Activated effector memory CD4-positive, alpha-beta T cell treated with Interleukin-2 at 50 U/mL for 16 hours (primary cell): ENCODE results near the gene TANGO6.

ENCODE experiments used
- DNase-seq: peaks from one replicate; pipeline ENCODE4 v3.0.0-alpha.2; 2020

The TANGO6 gene

DNA sequence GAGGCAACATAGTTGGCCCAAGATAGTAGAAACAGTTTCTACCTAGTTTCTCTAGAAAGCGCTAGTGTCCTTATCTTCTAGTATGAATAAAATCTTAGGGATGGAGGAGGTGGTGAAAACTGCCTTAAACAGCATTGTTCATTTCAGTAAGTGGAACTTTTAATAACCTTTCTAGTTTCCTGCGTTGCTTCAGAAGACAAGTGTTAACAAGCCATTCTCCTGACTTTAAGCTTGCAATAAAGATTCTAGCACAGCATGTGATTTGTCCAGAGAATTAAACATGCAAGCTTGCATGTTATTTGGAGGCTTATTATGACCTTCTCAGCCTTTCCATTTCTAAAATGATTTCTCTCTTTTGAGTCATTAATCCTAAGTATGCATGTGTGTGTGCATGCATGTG is 72.3 kb downstream of the TANGO6 start:
- no peak for DNase-seq

DNA sequence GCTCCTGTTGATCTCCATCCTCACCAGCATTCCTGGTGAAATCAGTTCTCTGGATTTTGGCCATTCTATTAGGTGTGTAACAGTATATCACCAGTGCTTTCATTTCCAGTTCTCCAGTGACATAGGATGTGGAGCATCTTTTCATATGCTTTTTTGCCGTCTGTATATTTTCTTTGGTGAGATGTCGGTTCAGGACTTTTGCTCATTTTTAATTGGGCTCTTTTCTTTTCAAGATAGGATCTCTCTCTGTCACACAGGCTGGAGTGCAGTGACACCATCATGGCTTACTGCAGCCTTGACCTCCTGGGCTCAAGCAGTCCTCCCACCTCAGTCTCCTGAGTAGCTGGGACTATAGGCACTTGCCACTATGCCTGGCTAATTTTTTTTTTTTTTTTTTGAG is 74.2 kb downstream of the TANGO6 start:
- no peak for DNase-seq

DNA sequence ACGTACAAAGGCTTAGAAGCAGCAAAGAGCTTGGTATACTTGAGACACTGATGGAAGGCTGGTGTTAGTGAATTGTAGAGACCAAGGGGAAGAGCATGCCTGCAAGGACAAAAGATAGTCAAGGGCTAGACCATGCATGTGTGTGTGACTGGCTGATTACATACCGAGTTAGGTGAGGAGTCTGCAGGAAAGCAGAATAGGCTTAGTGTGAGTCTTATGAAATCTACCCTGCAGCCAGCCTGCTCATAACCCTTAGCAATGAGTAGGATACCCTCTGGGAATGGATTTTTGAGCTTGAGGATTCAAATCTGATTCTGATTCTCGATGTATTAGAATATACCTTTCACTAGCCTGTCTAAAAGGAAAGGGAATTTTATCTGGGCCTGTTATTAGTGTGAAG is 77.0 kb downstream of the TANGO6 start:
- no peak for DNase-seq

DNA sequence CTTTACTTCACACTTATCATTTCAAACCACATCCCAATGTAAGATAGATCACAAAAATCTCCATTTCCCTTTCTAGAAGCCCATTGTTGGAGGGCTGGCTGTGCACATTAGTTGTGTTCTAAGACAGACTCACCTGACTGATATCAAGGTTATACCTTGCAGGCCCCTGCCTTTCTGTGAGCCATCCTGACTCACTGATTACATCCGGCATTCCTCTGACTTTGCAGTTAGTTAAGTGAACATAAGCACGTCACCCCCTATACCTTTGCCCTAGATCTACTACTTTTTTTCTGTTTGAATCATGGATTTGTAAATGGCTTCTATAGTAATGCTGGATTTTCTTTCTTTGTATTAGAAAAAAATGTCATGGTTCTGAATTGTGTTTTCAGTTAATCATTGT is 78.3 kb downstream of the TANGO6 start:
- DNase-seq: no peak

DNA sequence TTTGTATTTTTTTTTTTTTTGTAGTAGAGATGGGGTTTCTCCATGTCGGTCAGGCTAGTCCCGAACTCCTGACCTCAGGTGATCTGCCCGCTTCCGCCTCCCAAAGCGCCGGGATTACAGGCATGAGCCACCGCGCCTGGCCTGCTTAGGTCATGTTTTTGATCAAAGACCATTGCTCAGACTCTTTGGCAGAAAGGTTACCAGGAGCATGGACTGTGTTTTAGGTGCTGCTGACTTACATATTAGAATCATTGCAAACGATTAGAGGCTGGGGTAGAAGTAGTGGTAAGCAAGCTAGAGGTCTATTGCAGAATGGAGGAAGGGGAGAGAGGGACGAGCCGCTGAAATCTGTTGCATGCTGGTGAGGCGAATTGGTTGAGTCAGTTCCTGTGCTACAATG is 79.8 kb downstream of the TANGO6 start:
- no peak for DNase-seq

DNA sequence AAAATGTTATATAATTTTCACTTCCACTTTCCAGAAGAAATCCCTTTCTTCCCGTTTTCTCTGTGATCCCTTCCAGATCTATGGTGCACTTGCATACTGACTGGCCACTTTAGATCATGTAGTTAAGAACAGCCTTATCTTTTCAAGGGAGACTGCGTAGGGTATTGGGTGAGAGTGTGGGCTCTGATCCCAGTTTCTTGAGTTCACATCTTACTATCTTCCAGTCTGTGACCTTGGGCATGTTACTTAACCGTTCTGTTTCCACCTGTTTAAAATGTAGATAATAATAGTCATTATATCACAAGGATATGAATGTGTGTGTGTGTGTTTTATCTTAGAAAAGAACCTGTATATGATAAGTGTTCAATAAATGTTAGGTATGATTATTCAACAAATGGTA is 83.7 kb downstream of the TANGO6 start:
- no peak for DNase-seq

DNA sequence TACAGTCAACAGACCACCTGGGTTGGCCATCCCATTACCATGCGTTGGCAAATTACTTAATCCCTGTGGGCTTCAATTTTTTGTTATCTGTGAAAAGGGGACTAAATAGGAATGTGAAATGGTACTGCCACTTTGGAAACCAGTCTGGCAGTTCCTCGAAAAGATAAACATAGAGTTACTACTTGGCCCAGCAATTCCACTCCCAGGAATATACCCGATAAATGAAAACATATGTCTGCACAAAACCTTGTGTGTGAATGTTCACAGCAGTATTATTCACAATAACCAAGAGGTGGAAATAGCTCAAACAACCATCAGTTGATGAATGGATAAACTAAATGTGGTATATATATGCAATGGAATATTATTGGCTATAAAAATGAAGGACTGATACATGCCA is 87.9 kb downstream of the TANGO6 start:
- no peak for DNase-seq

DNA sequence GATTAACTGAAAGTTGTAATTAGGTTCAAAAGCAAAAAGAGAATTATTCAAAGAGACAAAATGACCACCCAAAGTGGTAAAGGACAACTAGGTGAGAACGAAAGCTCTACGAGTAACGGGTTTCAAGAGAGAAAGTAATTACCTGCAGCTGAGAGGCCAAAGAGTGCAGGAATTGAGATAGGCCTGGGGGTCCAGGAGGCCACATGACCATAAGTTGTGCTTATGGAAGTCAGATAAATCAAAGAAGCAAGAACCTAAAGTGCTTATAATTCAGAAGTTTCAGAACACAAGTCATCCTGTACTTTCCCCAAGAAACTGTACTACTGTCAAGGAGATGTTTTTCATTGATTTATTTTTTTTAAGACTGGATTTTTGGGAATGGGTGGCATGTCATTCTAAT is 91.1 kb downstream of the TANGO6 start:
- DNase-seq: no peak

DNA sequence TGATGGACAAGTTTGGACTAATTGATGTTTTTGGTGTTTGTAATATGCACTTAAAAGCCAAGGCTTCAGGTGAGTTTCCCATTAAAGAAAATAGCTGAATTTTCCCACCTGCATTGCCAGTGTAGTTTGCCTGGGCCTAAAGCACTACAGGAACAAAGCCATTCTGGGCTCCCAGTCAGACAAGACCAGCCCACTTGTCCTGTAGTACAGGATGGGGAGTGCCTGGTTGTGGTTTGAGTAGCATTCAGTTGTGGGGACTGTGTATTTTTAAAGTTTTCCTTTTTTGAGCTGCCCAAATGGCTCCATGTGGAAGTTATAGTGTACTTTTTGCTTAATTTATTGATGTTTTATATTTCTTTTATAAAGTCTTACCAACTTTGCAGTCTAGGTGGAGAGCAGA is 91.7 kb downstream of the TANGO6 start:
- DNase-seq: no peak

DNA sequence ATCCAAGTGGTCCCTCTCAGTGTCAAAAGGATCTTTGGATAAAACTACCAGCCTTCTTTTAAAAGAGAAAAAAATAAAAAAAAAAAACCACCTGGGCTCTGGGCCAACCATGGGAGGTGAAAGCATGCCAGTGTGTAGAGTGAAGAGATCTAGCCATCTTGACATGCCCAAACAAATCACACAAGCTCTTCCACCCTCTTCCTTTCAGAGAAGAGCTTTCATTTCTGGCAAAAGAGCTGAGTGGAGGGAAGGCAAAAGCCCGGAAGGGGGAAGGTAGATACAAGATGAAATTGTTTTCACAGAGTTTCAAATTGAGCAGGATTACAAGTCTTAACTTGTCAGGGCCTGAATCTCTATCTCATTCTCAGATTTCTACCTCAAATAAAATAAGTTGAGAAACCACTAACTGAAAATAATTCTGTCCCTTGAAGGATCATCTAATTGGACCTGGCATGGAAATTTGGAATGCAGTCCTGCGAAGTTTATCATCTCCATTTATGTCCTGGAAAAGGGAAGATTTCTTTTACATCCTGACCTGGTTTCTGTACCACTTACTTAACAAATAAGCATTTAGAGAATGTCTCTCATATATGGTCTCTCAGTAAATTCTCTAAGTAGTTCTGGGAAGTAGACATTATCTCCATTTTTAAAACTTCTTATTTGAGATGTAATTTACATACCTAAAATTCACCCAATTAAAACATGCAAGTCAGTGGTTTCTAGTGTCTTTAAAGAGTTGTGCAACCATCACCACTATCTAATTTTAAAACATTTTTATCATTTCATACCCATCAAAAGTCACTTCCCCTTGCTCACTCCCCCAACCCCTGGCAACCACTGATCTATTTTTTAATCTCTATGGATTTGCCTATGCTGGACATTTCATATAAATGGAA is 93.7 kb downstream of the TANGO6 start:
- no peak for DNase-seq

DNA sequence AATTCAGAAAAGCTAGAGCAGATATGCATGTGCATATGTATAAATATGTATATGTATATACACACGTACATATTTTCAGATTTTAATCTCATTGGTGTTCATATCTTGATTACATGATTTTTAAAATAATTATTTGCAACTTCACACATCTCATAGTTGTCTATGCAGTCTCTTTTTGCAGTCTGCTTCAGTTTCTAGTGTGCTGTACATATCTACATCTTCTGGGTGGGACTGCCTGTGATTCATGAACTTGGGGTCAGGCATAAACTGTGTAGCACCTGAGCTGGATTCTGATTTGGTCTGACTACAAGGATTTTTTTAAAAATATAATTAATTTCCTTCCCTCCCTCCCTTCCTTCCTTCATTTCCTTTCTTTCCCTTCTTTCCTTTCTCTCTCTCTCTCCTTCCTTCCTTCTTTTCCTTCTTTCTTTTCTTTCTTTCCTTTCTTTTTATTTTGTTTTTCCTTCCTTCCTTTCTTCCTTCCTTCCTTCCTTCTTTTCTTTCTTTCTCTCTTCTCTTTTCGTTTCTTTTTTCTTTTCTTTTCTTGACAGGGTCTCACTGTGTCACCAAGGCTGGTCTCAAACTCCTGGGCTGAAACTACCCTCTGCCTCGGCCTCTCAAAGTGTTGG is 96.5 kb downstream of the TANGO6 start:
- no peak for DNase-seq

DNA sequence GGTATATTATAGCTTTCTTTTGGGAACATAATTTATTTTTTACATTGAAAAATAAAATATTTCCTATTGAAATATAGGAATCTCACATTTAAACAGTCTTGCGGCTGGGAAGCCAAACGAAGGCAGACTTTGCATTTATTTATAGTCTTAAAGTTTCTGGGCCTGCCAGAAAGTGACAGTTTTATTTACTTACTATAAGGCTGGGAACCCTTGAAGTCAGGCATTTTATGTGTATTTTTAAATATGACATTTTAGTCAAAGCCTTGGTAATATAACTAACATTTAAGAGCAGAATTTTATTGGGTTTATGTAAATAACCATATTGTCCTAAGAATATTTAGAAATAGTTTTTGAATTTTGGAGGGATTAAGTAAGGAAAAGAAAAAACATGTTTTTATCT is 97.5 kb downstream of the TANGO6 start:
- no peak for DNase-seq

DNA sequence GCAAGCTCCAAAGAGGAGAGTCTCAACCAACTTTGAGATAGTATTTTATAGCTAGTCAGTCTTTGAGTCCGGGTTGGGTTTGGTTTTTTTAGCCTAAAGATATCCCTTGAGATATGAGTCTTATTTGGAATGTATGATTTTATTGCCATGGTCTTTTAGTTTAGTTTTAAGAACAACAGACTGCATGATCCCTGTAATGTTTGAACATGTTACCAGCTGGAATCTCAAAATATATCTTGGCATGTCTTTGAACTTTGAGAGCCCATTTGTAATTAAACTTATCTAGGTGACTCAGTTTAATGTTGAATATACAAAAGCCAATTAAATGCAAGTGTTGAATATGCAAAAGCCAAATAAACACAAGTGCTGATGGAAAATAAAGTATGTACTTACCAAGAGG is 100.6 kb downstream of the TANGO6 start:
- DNase-seq: no peak

DNA sequence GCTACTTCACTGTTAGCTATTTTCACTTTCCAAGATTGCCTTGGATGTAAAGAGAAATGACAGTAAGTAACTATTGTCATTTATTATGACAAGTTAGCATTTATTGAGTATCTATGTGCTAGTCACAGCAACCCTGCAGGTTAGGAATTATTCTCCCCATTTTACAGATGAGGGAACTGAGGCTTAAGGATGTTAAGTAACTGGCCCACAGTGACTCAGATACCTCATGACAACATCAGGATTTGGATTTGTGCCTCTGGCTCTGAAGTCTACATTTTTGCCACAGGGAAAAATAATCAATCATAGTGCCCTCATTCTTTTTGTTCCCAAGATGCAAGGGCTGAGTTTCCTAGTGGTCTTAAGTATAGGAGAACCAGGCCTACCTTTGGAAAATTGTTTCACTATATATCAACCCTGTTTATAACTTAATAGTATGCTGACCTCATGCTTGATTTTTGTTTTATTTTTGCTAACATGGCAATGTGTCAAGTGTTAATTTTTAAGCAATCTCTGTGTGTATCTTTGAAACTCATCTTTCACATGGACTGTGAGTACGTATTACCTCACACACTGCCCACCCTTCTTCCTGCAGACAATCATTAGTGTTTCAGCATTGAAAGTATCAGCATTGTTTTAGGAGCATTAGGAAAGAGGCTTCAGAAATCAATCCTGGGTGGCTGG is 105.0 kb downstream of the TANGO6 start:
- no peak for DNase-seq

DNA sequence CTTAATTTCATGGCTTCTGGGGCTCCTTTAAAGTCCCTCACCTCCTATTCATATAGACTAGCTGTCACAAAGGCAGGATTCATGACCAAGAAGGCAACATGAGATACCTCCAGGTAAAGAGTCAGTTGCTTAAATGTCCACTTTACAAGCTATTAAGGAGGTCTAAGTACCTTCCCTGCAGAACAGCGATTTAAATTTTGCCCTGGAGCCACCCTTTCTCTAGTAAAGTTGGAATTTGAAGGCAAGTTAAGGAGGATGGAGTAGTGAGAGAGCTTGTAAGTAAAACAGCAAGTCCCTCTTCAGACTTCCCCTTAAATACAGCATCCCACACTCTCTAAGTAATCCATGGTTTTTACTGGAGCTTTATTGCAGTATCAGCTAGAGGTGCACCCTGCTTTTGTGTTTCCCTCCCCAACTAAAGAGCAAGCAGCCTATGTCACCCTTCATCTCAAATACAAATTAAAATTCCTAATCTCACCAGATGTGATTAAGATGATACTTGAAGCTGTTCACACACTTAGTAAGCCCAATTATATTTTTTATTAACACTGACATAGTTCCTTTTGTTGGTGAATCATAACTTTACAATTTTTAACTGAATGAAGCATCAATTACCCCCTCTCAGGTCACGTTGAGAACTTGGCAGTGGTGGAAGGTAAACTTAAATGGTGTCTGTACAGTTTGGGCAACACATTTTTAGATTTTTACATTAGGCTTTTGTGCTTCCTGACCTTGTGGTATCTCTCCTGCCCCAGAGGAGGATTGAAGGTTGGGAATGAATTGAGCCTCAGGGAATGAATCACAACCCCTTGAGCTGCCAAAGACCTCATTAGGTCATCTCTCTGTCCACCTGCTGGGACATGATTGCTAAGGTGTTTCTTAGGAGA is 108.9 kb downstream of the TANGO6 start:
- DNase-seq: no peak

DNA sequence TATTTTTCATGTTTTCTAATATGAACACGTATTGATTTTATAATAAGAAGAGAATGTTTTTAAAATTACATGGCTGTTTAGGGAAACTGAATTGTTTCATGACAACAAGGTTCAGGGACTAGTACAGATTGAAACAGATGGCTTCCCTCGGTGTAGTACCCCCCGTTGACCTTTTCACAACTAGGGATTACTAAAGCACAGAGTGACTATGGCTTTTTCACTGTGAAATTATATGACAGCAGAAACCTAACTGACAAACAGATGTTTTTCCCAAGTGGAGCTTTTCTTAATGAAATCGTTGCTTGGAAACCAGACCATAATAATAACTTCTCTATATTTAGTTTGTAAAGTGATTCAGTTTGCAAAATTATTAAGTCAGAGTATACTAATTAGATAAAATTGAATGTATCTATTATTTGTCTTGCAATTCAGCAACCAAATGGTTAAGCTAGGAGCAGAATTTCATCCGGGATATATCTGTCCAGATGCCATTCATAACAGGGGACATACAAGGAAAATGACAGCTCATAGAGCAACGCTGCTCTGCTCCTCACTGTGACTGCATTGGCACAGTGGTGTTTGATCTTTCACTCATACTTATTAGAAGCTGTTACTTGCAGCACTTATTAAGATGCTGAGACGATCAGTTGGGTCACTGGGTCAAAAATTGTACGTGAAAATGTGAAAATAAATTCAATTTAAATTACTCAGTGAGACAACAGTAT is 111.7 kb downstream of the TANGO6 start:
- no peak for DNase-seq

DNA sequence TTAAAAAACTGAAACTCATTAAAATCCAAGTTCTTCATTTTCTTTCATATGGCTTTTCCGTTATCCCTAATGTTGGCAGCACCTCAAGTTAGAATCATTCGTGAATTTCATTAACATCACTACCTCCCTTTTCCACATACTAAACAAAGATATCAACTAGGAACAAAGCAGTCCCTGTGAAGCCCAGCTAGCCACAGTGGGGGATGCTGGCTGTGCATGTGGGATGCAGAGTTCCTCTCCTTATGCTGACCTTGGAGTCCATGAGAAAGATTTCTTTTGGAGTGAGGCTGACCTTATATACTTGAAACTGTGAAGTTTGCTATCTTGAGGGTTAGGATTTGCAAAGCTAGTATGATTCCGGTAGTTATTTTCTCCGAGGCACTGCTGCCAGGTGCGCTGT is 117.6 kb downstream of the TANGO6 start:
- no peak for DNase-seq

DNA sequence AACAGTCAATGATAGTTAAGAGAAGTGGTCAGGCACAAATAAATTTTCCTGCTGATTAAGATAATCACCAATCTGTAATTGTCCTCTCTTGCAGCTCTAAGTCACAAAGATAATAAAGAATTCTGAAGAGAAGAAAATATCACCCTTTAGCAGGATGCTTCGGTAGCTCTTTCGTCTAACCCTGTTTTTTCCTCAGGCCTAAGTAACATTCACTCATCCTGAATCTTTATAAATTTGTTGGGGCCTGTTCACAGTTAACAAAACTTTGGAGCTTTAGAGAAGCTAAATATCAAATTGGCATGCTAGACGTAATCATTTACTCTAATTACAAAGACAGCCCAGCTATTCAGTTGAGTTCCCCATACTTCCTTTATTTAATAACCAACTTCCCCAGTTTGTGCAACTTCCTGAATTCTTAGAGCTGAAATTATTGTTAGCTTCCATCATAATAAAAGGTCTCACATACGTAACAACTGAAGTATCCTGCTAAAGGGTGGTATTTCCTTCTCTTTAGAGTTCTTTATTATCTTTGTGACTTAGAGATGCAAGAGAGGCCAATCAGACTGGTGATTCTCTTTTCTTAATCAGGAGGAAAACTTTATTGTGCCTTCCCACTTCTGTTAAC is 118.6 kb downstream of the TANGO6 start:
- DNase-seq: no peak

DNA sequence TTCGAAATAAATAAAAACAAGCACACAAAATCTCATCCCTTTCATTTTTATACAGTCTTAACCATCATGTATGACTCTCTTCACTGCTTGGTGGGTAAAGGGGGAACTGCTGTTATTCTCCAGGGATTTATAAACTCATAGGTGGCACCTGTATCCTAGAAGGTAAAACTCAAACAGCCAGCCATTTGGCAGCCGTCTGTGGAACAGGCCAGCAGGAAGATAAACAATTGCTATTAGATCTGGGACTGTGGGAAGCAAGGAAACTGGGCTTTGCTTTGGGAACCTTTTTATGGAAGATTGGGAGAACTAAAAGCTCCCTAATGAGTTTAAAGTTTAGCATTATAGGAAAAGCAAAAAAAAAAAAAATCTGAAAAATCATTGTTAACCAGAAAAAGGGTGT is 126.0 kb downstream of the TANGO6 start:
- no peak for DNase-seq

DNA sequence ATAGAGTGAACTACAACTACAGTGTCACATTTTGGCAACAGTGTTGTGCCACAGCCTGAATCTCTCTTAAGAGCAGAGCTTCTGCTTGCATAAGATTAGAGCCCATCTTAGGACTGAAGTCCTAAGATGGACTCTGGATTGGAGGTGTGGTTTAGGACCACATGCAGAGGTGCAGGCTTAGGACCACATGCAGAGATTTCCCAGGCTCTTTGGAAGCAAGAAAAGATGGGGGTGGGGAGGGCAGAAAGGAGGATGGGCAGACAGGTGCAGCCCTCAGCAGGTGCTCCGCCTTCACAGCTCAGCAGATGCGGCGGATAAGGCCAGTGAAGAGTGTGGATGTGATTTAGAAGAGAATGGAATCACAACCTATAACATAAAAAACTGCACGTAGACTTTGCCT is 128.7 kb downstream of the TANGO6 start:
- DNase-seq: no peak

DNA sequence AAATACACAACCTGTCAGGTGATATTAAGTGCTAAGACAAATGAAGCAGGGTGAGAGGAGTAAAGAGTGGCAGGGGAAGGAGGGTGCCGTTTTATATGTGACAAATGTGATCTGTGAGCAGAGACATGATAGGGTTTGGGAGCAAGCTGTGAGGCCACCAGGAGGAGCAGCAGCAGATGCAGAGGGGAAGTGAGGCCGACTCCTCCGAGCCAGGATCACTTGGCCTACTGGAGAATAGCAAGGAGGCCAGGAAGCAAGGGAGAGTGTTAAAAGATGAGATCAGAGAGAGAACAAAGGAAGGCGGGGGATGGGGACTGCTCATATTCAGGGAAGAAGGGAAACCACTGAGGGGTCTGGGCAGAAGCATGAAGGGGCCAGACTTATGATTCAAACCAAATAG is 129.4 kb downstream of the TANGO6 start:
- DNase-seq: no peak

DNA sequence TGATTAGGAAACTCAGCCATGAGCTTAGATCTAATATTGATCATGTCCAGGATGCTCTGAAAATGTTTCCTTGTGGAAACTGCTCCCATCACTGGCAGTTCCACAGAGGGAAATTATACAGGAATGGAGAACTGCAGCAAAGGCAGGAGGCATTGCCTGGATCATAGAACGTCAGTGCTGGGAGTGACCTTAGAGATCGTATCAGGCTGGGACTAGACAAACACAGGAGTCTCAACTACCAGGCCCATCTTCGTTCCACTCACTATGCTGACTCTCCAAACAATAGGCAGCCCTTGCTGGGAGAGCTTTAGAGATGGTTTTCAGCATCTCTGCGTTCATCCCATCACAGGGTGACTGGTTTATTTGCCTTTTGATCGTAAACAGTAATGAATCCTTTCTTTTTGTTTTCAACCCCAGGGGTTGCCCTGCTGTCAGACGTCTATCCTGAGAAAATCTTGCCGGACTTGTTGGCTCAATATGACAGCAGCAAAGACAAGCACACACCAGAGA is 130.3 kb downstream of the TANGO6 start:
- DNase-seq: no peak
